Measurements from ENCODE around the gene DRD2. TPM values are rescaled to one million over a fixed set of nuclear protein-coding genes. Genes with fewer than 3 reads are reported as not detected.

Gene DRD2
- total RNA-seq, 2 donors from 2014 or later = not detected

GRCh38 chr11:113405724-113406478, 69.3 kb downstream of the DRD2 start:
- Histone ChIP-seq H3K9me3 (no peaks in the 10 kb centered on the region), H3K27ac (no peak overlapping the region), H3K4me3 (no peak overlapping the region), H3K4me1 (no peaks in the 10 kb centered on the region), H3K36me3 (no peaks in the 10 kb centered on the region), H3K27me3 (no peaks in the 10 kb centered on the region)
- no peak for TF ChIP-seq CTCF (IDR thresholded peaks at IDR 0.05)
- DNase-seq (ENCODE audit: low spot score) = no peak

GRCh38 chr11:113404859-113405430, 70.3 kb downstream of the DRD2 start:
- Histone ChIP-seq H3K27ac (no peak overlapping the region), H3K27me3 (no peaks in the 10 kb centered on the region), H3K4me3 (no peak overlapping the region), H3K9me3 (no peaks in the 10 kb centered on the region), H3K4me1 (no peaks in the 10 kb centered on the region), H3K36me3 (no peaks in the 10 kb centered on the region)
- TF ChIP-seq CTCF (IDR thresholded peaks at IDR 0.05) = no peak
- DNase-seq (ENCODE audit: low spot score) = no peak

GRCh38 chr11:113401718-113402117, 73.5 kb downstream of the DRD2 start:
- no peaks in the 10 kb centered on the region for H3K4me1 ChIP-seq
- H3K36me3 ChIP-seq = no peaks in the 10 kb centered on the region
- no peaks in the 10 kb centered on the region for H3K9me3 ChIP-seq
- H3K27me3 ChIP-seq = no peaks in the 10 kb centered on the region
- no peak overlapping the region for H3K4me3 ChIP-seq
- DNase-seq (ENCODE audit: low spot score) = peak; percentile 61
- H3K27ac ChIP-seq = no peak overlapping the region
- no peak for TF ChIP-seq CTCF (IDR thresholded peaks at IDR 0.05)

- DNase-seq (ENCODE audit: low spot score) = no peak
- no peaks in the 10 kb centered on the region for H3K36me3 ChIP-seq
- H3K4me1 ChIP-seq = no peaks in the 10 kb centered on the region
- no peak for TF ChIP-seq CTCF (IDR thresholded peaks at IDR 0.05)
- H3K9me3 ChIP-seq = no peaks in the 10 kb centered on the region
- H3K4me3 ChIP-seq = no peak overlapping the region
- H3K27ac ChIP-seq = no peak overlapping the region
- H3K27me3 ChIP-seq = no peaks in the 10 kb centered on the region
Observed at GRCh38 chr11:113400631-113401230, 74.5 kb downstream of the DRD2 start.

- no peaks in the 10 kb centered on the region for H3K4me1 ChIP-seq
- no peaks in the 10 kb centered on the region for H3K9me3 ChIP-seq
- H3K36me3 ChIP-seq = no peaks in the 10 kb centered on the region
- TF ChIP-seq CTCF (IDR thresholded peaks at IDR 0.05) = no peak
- no peaks in the 10 kb centered on the region for H3K27me3 ChIP-seq
- no peak overlapping the region for H3K4me3 ChIP-seq
- H3K27ac ChIP-seq = no peak overlapping the region
- no peak for DNase-seq (ENCODE audit: low spot score)
Observed at GRCh38 chr11:113398669-113399430, 76.3 kb downstream of the DRD2 start.
